HEK293 (cell line): Measurements from ENCODE around the gene HAUS6.
A peak's percentile ranks its signal among the peaks of the same experiment; 100 is the strongest.

Source experiments
- GLIS2 ChIP-seq: fragments of 450-650 bp; formaldehyde crosslinking; IDR thresholded peaks from 2 replicates; pipeline ENCODE4 v1.5.1; 2016; ENCODE audit warnings: missing biosample characterization, missing genetic modification characterization
- KLF7 ChIP-seq: fragments of 450-650 bp; formaldehyde crosslinking; IDR thresholded peaks from 2 replicates; pipeline ENCODE4 v1.5.1; 2016; ENCODE audit warnings: missing biosample characterization, missing genetic modification characterization, borderline replicate concordance
- ZBTB1 ChIP-seq: fragments of 450-650 bp; formaldehyde crosslinking; IDR thresholded peaks from 2 replicates; pipeline ENCODE4 v1.5.1; 2016; ENCODE audit warnings: missing biosample characterization, missing genetic modification characterization
- ZBTB17 ChIP-seq: fragments of 450-650 bp; formaldehyde crosslinking; IDR thresholded peaks from 2 replicates; pipeline ENCODE4 v1.5.1; 2016; ENCODE audit warnings: missing biosample characterization, missing genetic modification characterization
- ZBTB48 ChIP-seq: fragments of 450-650 bp; formaldehyde crosslinking; IDR thresholded peaks from 2 replicates; pipeline ENCODE4 v1.5.1; 2016; ENCODE audit warnings: missing biosample characterization, missing genetic modification characterization
- ZFP3 ChIP-seq: fragments of 450-650 bp; formaldehyde crosslinking; IDR thresholded peaks from 2 replicates; pipeline ENCODE4 v1.5.1; 2016; ENCODE audit warnings: low read depth, missing biosample characterization, missing genetic modification characterization
- ZNF138 ChIP-seq: fragments of 450-650 bp; formaldehyde crosslinking; IDR thresholded peaks from 2 replicates; pipeline ENCODE4 v1.5.1; 2016; ENCODE audit warnings: missing biosample characterization, missing genetic modification characterization, borderline replicate concordance
- ZNF221 ChIP-seq: fragments of 450-650 bp; formaldehyde crosslinking; IDR thresholded peaks from 2 replicates; pipeline ENCODE4 v1.5.1; 2017; ENCODE audit warnings: missing biosample characterization, missing genetic modification characterization, borderline replicate concordance
- ZNF274 ChIP-seq, 2 experiments: fragments of 200-500 bp in 1 of 2; fragments of 450-650 bp in 1 of 2; sonication (Bioruptor generic) in 1 of 2; formaldehyde crosslinking in 1 of 2; IDR thresholded peaks; 2 replicates each; pipeline versions ENCODE4 v1.5.1 to v1.6.1; 2014 to 2016; ENCODE audit warnings: borderline replicate concordance in 1 of 2, inconsistent platforms in 1 of 2, low read length in 1 of 2, missing biosample characterization in 1 of 2, missing genetic modification characterization in 1 of 2
- ZNF311 ChIP-seq: fragments of 450-650 bp; formaldehyde crosslinking; IDR thresholded peaks from 2 replicates; pipeline ENCODE4 v1.5.1; 2017; ENCODE audit warnings: missing biosample characterization, missing genetic modification characterization, borderline replicate concordance
- ZNF324 ChIP-seq: fragments of 450-650 bp; formaldehyde crosslinking; IDR thresholded peaks from 2 replicates; pipeline ENCODE4 v1.5.1; 2016; ENCODE audit warnings: missing biosample characterization, missing genetic modification characterization
- ZNF366 ChIP-seq: fragments of 450-650 bp; formaldehyde crosslinking; conservative IDR thresholded peaks from 2 replicates; pipeline ENCODE4 v1.5.1; 2016; ENCODE audit warnings: missing biosample characterization, missing genetic modification characterization
- ZNF394 ChIP-seq: fragments of 450-650 bp; formaldehyde crosslinking; IDR thresholded peaks from 2 replicates; pipeline ENCODE4 v1.5.1; 2016; ENCODE audit warnings: missing biosample characterization, missing genetic modification characterization, mild to moderate bottlenecking, moderate library complexity, borderline replicate concordance
- ZNF560 ChIP-seq: fragments of 450-650 bp; formaldehyde crosslinking; IDR thresholded peaks from 2 replicates; pipeline ENCODE4 v1.5.1; 2017; ENCODE audit warnings: missing biosample characterization, missing genetic modification characterization, borderline replicate concordance
- ZNF561 ChIP-seq: fragments of 450-650 bp; IDR thresholded peaks from 2 replicates; pipeline ENCODE4 v1.5.1; 2018; ENCODE audit warnings: missing biosample characterization, missing genetic modification characterization, borderline replicate concordance
- ZNF571 ChIP-seq: fragments of 450-650 bp; formaldehyde crosslinking; IDR thresholded peaks from 2 replicates; pipeline ENCODE4 v1.5.0; 2017; ENCODE audit warnings: missing biosample characterization, missing genetic modification characterization
- ZNF792 ChIP-seq: fragments of 450-650 bp; formaldehyde crosslinking; IDR thresholded peaks from 2 replicates; pipeline ENCODE4 v1.5.1; 2016; ENCODE audit warnings: missing biosample characterization, missing genetic modification characterization
- TF ChIP-seq, protein P1 (sequence below): fragments of 450-650 bp; formaldehyde crosslinking; IDR thresholded peaks from 2 replicates; pipeline ENCODE4 v1.5.1; 2017; ENCODE audit warnings: missing biosample characterization, missing genetic modification characterization
- TF ChIP-seq, protein P2 (sequence below): sonication (generic); formaldehyde crosslinking; IDR thresholded peaks from 2 replicates; pipeline ENCODE4 v1.8.1; 2022; ENCODE audit warnings: mild to moderate bottlenecking, moderate library complexity, missing genetic modification reagents
- TF ChIP-seq, protein P3 (sequence below): fragments of 450-650 bp; formaldehyde crosslinking; IDR thresholded peaks from 2 replicates; pipeline ENCODE4 v1.5.1; 2016; ENCODE audit warnings: missing biosample characterization, missing genetic modification characterization
- TF ChIP-seq, protein P4 (sequence below): fragments of 450-650 bp; formaldehyde crosslinking; IDR thresholded peaks from 2 replicates; pipeline ENCODE4 v1.5.1; 2016; ENCODE audit warnings: missing biosample characterization, missing genetic modification characterization
- TF ChIP-seq, protein P5 (sequence below): fragments of 450-650 bp; formaldehyde crosslinking; IDR thresholded peaks from 2 replicates; pipeline ENCODE4 v1.5.1; 2016; ENCODE audit warnings: missing biosample characterization, missing genetic modification characterization
- TF ChIP-seq, protein P6 (sequence below): fragments of 450-650 bp; IDR thresholded peaks from 2 replicates; pipeline ENCODE4 v1.5.1; 2018; ENCODE audit warnings: missing biosample characterization, mild to moderate bottlenecking, missing genetic modification characterization
- TF ChIP-seq, protein P7 (sequence below): fragments of 450-650 bp; formaldehyde crosslinking; IDR thresholded peaks from 2 replicates; pipeline ENCODE4 v1.5.1; 2016; ENCODE audit warnings: missing biosample characterization, missing genetic modification characterization, borderline replicate concordance
- TF ChIP-seq, protein P8 (sequence below): fragments of 450-650 bp; formaldehyde crosslinking; IDR thresholded peaks from 2 replicates; pipeline ENCODE4 v1.5.1; 2017; ENCODE audit warnings: missing biosample characterization, missing genetic modification characterization

The HAUS6 gene

DNA sequence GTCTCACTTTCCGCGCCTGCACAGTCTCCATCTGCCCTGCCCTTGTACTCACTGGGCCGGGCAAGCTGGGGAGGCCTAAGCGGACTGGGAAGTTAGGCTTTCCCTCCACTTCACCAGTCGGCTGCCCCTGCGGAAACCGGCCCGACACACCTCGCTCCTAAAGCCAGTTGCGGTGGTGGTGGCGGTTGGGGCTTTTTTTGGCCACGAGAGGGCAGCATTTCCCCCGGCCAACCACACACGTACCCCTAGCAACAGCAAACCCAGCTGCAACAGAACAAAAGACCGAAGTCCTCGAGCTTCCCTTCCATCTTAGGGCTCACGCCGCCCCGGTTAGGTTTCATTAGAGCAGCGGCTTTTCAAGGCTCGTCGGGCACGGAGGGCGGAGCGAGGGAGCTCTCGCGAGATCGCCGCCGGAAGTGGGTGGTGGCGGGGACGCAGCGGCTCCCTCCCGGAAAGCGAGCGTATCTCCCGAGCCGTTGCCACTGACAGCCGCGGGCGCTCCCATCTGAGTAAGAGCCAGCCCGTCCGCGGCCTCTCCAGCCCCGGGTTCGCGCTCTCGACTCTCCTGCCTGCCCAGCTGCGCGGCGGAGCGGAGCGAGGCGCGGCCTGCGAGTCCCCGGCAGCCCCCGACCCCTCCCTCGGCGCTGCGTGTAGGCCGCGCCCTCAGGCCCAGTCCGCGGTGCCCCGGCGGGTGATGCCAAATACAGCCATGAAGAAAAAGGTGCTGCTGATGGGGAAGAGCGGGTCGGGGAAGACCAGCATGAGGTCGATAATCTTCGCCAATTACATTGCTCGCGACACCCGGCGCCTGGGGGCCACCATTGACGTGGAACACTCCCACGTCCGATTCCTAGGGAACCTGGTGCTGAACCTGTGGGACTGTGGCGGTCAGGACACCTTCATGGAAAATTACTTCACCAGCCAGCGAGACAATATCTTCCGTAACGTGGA is 53.5 kb downstream of the HAUS6 start, which contains the start of gene RRAGA (continued):
- TF ChIP-seq, protein P1, sequence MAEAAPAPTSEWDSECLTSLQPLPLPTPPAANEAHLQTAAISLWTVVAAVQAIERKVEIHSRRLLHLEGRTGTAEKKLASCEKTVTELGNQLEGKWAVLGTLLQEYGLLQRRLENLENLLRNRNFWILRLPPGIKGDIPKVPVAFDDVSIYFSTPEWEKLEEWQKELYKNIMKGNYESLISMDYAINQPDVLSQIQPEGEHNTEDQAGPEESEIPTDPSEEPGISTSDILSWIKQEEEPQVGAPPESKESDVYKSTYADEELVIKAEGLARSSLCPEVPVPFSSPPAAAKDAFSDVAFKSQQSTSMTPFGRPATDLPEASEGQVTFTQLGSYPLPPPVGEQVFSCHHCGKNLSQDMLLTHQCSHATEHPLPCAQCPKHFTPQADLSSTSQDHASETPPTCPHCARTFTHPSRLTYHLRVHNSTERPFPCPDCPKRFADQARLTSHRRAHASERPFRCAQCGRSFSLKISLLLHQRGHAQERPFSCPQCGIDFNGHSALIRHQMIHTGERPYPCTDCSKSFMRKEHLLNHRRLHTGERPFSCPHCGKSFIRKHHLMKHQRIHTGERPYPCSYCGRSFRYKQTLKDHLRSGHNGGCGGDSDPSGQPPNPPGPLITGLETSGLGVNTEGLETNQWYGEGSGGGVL: peak; percentile 92
- peak; percentile 74 for TF ChIP-seq ZNF394
- no peak for TF ChIP-seq ZNF571 (tag by site-specific recombination)
- no peak for TF ChIP-seq ZNF138 (tag by site-specific recombination)
- TF ChIP-seq ZNF221 (tag by site-specific recombination): no peak
- TF ChIP-seq, protein P2, sequence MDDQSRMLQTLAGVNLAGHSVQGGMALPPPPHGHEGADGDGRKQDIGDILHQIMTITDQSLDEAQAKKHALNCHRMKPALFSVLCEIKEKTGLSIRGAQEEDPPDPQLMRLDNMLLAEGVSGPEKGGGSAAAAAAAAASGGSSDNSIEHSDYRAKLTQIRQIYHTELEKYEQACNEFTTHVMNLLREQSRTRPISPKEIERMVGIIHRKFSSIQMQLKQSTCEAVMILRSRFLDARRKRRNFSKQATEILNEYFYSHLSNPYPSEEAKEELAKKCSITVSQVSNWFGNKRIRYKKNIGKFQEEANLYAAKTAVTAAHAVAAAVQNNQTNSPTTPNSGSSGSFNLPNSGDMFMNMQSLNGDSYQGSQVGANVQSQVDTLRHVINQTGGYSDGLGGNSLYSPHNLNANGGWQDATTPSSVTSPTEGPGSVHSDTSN (CRISPR knock-in tag): no peak
- TF ChIP-seq, protein P3, sequence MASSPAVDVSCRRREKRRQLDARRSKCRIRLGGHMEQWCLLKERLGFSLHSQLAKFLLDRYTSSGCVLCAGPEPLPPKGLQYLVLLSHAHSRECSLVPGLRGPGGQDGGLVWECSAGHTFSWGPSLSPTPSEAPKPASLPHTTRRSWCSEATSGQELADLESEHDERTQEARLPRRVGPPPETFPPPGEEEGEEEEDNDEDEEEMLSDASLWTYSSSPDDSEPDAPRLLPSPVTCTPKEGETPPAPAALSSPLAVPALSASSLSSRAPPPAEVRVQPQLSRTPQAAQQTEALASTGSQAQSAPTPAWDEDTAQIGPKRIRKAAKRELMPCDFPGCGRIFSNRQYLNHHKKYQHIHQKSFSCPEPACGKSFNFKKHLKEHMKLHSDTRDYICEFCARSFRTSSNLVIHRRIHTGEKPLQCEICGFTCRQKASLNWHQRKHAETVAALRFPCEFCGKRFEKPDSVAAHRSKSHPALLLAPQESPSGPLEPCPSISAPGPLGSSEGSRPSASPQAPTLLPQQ (tag by site-specific recombination): no peak; the same call in 1 of the 2 replicates
- TF ChIP-seq, protein P4, sequence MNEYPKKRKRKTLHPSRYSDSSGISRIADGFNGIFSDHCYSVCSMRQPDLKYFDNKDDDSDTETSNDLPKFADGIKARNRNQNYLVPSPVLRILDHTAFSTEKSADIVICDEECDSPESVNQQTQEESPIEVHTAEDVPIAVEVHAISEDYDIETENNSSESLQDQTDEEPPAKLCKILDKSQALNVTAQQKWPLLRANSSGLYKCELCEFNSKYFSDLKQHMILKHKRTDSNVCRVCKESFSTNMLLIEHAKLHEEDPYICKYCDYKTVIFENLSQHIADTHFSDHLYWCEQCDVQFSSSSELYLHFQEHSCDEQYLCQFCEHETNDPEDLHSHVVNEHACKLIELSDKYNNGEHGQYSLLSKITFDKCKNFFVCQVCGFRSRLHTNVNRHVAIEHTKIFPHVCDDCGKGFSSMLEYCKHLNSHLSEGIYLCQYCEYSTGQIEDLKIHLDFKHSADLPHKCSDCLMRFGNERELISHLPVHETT: peak; percentile 81
- TF ChIP-seq, protein P5, sequence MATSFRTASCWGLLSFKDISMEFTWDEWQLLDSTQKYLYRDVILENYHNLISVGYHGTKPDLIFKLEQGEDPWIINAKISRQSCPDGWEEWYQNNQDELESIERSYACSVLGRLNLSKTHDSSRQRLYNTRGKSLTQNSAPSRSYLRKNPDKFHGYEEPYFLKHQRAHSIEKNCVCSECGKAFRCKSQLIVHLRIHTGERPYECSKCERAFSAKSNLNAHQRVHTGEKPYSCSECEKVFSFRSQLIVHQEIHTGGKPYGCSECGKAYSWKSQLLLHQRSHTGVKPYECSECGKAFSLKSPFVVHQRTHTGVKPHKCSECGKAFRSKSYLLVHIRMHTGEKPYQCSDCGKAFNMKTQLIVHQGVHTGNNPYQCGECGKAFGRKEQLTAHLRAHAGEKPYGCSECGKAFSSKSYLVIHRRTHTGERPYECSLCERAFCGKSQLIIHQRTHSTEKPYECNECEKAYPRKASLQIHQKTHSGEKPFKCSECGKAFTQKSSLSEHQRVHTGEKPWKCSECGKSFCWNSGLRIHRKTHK (tag by site-specific recombination): no peak
- no peak for TF ChIP-seq ZNF792 (tag by site-specific recombination)
- peak; percentile 76 for TF ChIP-seq ZBTB17
- peak; percentile 70; the same call in 1 of the 2 replicates for TF ChIP-seq KLF7 (tag by site-specific recombination)
- TF ChIP-seq, protein P6, sequence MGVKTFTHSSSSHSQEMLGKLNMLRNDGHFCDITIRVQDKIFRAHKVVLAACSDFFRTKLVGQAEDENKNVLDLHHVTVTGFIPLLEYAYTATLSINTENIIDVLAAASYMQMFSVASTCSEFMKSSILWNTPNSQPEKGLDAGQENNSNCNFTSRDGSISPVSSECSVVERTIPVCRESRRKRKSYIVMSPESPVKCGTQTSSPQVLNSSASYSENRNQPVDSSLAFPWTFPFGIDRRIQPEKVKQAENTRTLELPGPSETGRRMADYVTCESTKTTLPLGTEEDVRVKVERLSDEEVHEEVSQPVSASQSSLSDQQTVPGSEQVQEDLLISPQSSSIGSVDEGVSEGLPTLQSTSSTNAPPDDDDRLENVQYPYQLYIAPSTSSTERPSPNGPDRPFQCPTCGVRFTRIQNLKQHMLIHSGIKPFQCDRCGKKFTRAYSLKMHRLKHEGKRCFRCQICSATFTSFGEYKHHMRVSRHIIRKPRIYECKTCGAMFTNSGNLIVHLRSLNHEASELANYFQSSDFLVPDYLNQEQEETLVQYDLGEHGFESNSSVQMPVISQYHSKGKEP (tag by site-specific recombination): no peak
- TF ChIP-seq, protein P7, sequence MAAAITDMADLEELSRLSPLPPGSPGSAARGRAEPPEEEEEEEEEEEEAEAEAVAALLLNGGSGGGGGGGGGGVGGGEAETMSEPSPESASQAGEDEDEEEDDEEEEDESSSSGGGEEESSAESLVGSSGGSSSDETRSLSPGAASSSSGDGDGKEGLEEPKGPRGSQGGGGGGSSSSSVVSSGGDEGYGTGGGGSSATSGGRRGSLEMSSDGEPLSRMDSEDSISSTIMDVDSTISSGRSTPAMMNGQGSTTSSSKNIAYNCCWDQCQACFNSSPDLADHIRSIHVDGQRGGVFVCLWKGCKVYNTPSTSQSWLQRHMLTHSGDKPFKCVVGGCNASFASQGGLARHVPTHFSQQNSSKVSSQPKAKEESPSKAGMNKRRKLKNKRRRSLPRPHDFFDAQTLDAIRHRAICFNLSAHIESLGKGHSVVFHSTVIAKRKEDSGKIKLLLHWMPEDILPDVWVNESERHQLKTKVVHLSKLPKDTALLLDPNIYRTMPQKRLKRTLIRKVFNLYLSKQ (tag by site-specific recombination): no peak
- no peak for TF ChIP-seq ZFP3
- TF ChIP-seq ZNF561: peak; percentile 71; the same call in 1 of the 2 replicates
- no peak for TF ChIP-seq ZNF560
- TF ChIP-seq GLIS2: 0 out of 2 replicates have a peak, but pooled peaks have one; percentile 37
- peak; percentile 70 for TF ChIP-seq ZNF366 (tag by site-specific recombination)
- no peak for TF ChIP-seq ZBTB1 (tag by site-specific recombination)
- no peak for TF ChIP-seq ZNF311
- TF ChIP-seq, protein P8, sequence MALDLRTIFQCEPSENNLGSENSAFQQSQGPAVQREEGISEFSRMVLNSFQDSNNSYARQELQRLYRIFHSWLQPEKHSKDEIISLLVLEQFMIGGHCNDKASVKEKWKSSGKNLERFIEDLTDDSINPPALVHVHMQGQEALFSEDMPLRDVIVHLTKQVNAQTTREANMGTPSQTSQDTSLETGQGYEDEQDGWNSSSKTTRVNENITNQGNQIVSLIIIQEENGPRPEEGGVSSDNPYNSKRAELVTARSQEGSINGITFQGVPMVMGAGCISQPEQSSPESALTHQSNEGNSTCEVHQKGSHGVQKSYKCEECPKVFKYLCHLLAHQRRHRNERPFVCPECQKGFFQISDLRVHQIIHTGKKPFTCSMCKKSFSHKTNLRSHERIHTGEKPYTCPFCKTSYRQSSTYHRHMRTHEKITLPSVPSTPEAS: peak; percentile 41; the same call in 1 of the 2 replicates
- TF ChIP-seq ZNF274 (IDR thresholded peaks at IDR 0.05; ENCODE audit: low read length): no peak
- TF ChIP-seq ZNF274 (tag by site-specific recombination; IDR thresholded peaks at IDR 0.05; ENCODE audit: borderline replicate concordance): no peak
- TF ChIP-seq ZNF324: peak; percentile 77; the same call in 1 of the 2 replicates
- TF ChIP-seq ZBTB48: peak; percentile 90
